HG02884 (cell line): ENCODE measurements around the gene PRSS38.
"Not testable (repeated sequence)": the region's sequence is repeated elsewhere in the genome, so short reads cannot be mapped to it uniquely, and the experiment has no call there.

Source experiments
- ATAC-seq: cut with Tn5 transposase; IDR thresholded peaks from one replicate; pipeline ENCODE4 v1.9.1; 2021; ENCODE audit warnings: mild to moderate bottlenecking, moderate library complexity; ENCODE audit not compliant: unreplicated experiment

Gene PRSS38

GRCh38 chr1:227838181-227838580 lies 22.7 kb downstream of the PRSS38 start:
- no peak for ATAC-seq

GRCh38 chr1:227841096-227841495 lies 25.6 kb downstream of the PRSS38 start:
- no peak for ATAC-seq

GRCh38 chr1:227844320-227845146 lies 29.1 kb downstream of the PRSS38 start:
- no peak for ATAC-seq

GRCh38 chr1:227845147-227845458 lies 29.6 kb downstream of the PRSS38 start:
- ATAC-seq, result no peak

GRCh38 chr1:227845519-227845918 lies 30.0 kb downstream of the PRSS38 start:
- ATAC-seq, result no peak

GRCh38 chr1:227846265-227846858 lies 30.9 kb downstream of the PRSS38 start:
- no peak for ATAC-seq

GRCh38 chr1:227847046-227847445 lies 31.6 kb downstream of the PRSS38 start:
- not testable (repeated sequence) for ATAC-seq

GRCh38 chr1:227848430-227848932 lies 33.0 kb downstream of the PRSS38 start:
- no peak for ATAC-seq

GRCh38 chr1:227849251-227849650 lies 33.8 kb downstream of the PRSS38 start:
- no peak for ATAC-seq

GRCh38 chr1:227854189-227854588 lies 38.7 kb downstream of the PRSS38 start:
- ATAC-seq, result no peak

GRCh38 chr1:227855687-227856086 lies 40.2 kb downstream of the PRSS38 start:
- ATAC-seq, result no peak

GRCh38 chr1:227856147-227856858 lies 40.8 kb downstream of the PRSS38 start:
- ATAC-seq, result no peak

- no peak for ATAC-seq
Measured at GRCh38 chr1:227864882-227865281, 49.4 kb downstream of the PRSS38 start.

- ATAC-seq, result no peak
Measured at GRCh38 chr1:227869279-227869842, 53.9 kb downstream of the PRSS38 start.

- ATAC-seq, result no peak
Measured at GRCh38 chr1:227869851-227870305, 54.4 kb downstream of the PRSS38 start.

GRCh38 chr1:227870366-227870765 lies 54.9 kb downstream of the PRSS38 start:
- no peak for ATAC-seq

- not testable (repeated sequence) for ATAC-seq
Measured at GRCh38 chr1:227871892-227872291, 56.4 kb downstream of the PRSS38 start.

- ATAC-seq, result not testable (repeated sequence)
Measured at GRCh38 chr1:227877810-227878209, 62.3 kb downstream of the PRSS38 start.

- ATAC-seq, result no peak
Measured at GRCh38 chr1:227880342-227880924, 65.0 kb downstream of the PRSS38 start.

- no peak for ATAC-seq
Measured at GRCh38 chr1:227883073-227883520, 67.6 kb downstream of the PRSS38 start.
